Endothelial cell of umbilical vein (primary cell): ENCODE measurements around the gene SLX1A. TPM values are rescaled to one million over a fixed set of nuclear protein-coding genes. Genes with fewer than 3 reads are reported as not detected.
A peak's percentile ranks its signal among the peaks of the same experiment; 100 is the strongest.

Source experiments
- BruUV-seq: library from RNA; stranded (reverse); fragments of 400-500 nt; replicated peaks from 2 replicates; lab custom pipeline; 2021; lab: Mats Ljungman, UMichigan
- CTCF ChIA-PET: fragments of 300-600, 350-600 bp; sonication (Branson Sonifier 250); formaldehyde crosslinking; loops from one replicate; lab custom pipeline; 2021; ENCODE audit warnings: antibody characterized with exemption, inconsistent platforms; lab: Charles Lee
- POLR2A ChIA-PET: fragments of 300-600, 350-600 bp; sonication (Branson Sonifier 250); formaldehyde crosslinking; loops from one replicate; lab custom pipeline; 2021; ENCODE audit warnings: antibody characterized with exemption, inconsistent platforms; lab: Charles Lee
- DNase-seq: peaks from one replicate; pipeline ENCODE4 v3.0.0-alpha.2; 2011; ENCODE audit warnings: low read depth, low spot score
- FAIRE-seq: peaks from 2 replicates; lab custom pipeline; 2011; peaks lifted over from hg19 to GRCh38; lab: Jason Lieb, UNC
- H2AFZ ChIP-seq: 2 replicates; pipeline ENCODE4 v1.6.0; 2012; ENCODE audit warnings: low read depth, low read length, control low read depth, inconsistent platforms
- H3K27ac ChIP-seq: 2 replicates; pipeline ENCODE4 v1.5.1; 2011; ENCODE audit warnings: low read depth, mild to moderate bottlenecking, control low read depth, low read length, moderate library complexity; ENCODE audit not compliant: insufficient read depth
- H3K27me3 ChIP-seq, 2 experiments: 2 replicates each; pipeline versions ENCODE4 v1.6.0 to v1.6.1; 2011; ENCODE audit warnings: low read length in 2 of 2, mixed read lengths in 1 of 2; ENCODE audit not compliant: control insufficient read depth in 2 of 2, insufficient read depth in 2 of 2
- H3K36me3 ChIP-seq, 2 experiments: 2 replicates in 1 of 2; 3 replicates in 1 of 2; pipeline ENCODE4 v1.5.1; 2011; ENCODE audit warnings: low read length in 2 of 2, mild to moderate bottlenecking in 1 of 2, moderate library complexity in 1 of 2; ENCODE audit not compliant: control insufficient read depth in 2 of 2, insufficient read depth in 2 of 2; ENCODE audit errors: extremely low read depth in 1 of 2
- H3K4me1 ChIP-seq: 3 replicates; pipeline ENCODE4 v1.5.1; 2011; ENCODE audit warnings: mild to moderate bottlenecking, low read length; ENCODE audit not compliant: control insufficient read depth, insufficient read depth; ENCODE audit errors: extremely low read depth
- H3K4me2 ChIP-seq: 2 replicates; pipeline ENCODE4 v1.6.1; 2011; ENCODE audit warnings: low read length, control low read depth, mixed read lengths; ENCODE audit not compliant: insufficient read depth
- H3K4me3 ChIP-seq, 3 experiments: fragments of 200-600 bp in 1 of 3; sonication (generic), shearing (Covaris generic) in 1 of 3; replicated peaks in 1 of 3; 2 replicates each; pipeline ENCODE4 v1.5.1; 2011 to 2016; ENCODE audit warnings: control low read depth in 3 of 3, low read length in 3 of 3, mild to moderate bottlenecking in 2 of 3, inconsistent platforms in 1 of 3, low read depth in 1 of 3, moderate library complexity in 1 of 3; ENCODE audit not compliant: insufficient read depth in 1 of 3
- H3K79me2 ChIP-seq: 2 replicates; pipeline ENCODE4 v1.6.0; 2012; ENCODE audit warnings: low read length, inconsistent platforms; ENCODE audit not compliant: control insufficient read depth, insufficient read depth
- H3K9ac ChIP-seq: replicated peaks from 2 replicates; pipeline ENCODE3; 2011; ENCODE audit warnings: low read length, control low read depth; ENCODE audit not compliant: insufficient read depth; ENCODE audit errors: extremely low read depth
- H3K9me1 ChIP-seq: replicated peaks from 3 replicates; pipeline ENCODE4 v1.6.0; 2011; ENCODE audit warnings: mild to moderate bottlenecking, low read length; ENCODE audit not compliant: control insufficient read depth, insufficient read depth; ENCODE audit errors: extremely low read depth
- H3K9me3 ChIP-seq: replicated peaks from 2 replicates; pipeline ENCODE4 v1.5.1; 2012; ENCODE audit warnings: low read length, inconsistent platforms; ENCODE audit not compliant: control insufficient read depth, insufficient read depth
- H4K20me1 ChIP-seq: replicated peaks from 2 replicates; pipeline ENCODE3; 2011; ENCODE audit warnings: mild to moderate bottlenecking, low read length; ENCODE audit not compliant: control insufficient read depth, insufficient read depth; ENCODE audit errors: extremely low read depth
- EZH2 ChIP-seq: IDR thresholded peaks from 2 replicates; pipeline ENCODE4 v1.6.1; 2012; ENCODE audit warnings: borderline replicate concordance, low read depth, mild to moderate bottlenecking, moderate library complexity, low read length, inconsistent platforms; ENCODE audit not compliant: severe bottlenecking
- FOS ChIP-seq: IDR thresholded peaks from 2 replicates; pipeline ENCODE4 v1.6.1; 2011; ENCODE audit warnings: mild to moderate bottlenecking, low read length, moderate library complexity, borderline replicate concordance; ENCODE audit not compliant: insufficient read depth
- GATA2 ChIP-seq: IDR thresholded peaks from 2 replicates; pipeline ENCODE4 v1.7.0; 2011; ENCODE audit warnings: low read depth, mild to moderate bottlenecking, moderate library complexity, mixed read lengths, low read length; ENCODE audit not compliant: insufficient read length, insufficient read depth
- JUN ChIP-seq: IDR thresholded peaks from 2 replicates; pipeline ENCODE4 v1.6.1; 2011; ENCODE audit warnings: borderline replicate concordance, low read depth; ENCODE audit not compliant: insufficient read length, insufficient read depth
- MYC ChIP-seq: IDR thresholded peaks from one replicate; pipeline ENCODE4 v1.6.1; 2011; ENCODE audit warnings: mild to moderate bottlenecking, low read depth, low read length
- POLR2A ChIP-seq: IDR thresholded peaks from 2 replicates; pipeline ENCODE4 v1.6.1; 2012; ENCODE audit warnings: low read depth, mild to moderate bottlenecking, control low read depth, low read length
- POLR2AphosphoS5 ChIP-seq: IDR thresholded peaks from 2 replicates; pipeline ENCODE4 v1.6.1; 2012; ENCODE audit warnings: low read depth, mild to moderate bottlenecking, control low read depth, low read length, moderate library complexity; ENCODE audit not compliant: insufficient read depth
- dilution Hi-C: fragments of 300-500 bp; cut with MboI; formaldehyde crosslinking; loops from one replicate; pipeline ENCODE4 v1.15.0; 2019; ENCODE audit warnings: low sequenced_read_pairs; ENCODE audit not compliant: extremely low pct_ligation_motif_present
- intact Hi-C: fragments of 100-400 bp; cut with micrococcal nuclease; formaldehyde crosslinking; loops from one replicate; pipeline ENCODE4 v1.10.0; 2022
- polyA plus RNA-seq, 4 experiments: library from polyadenylated mRNA; depleted of rRNA in 3 of 4; stranded (reverse) in 3 of 4; unstranded in 1 of 4; fragments of >200 nt; gene quantifications; 2 replicates each; pipeline versions ENCODE4 v1.2.1 to v1.2.3, GENCODE V29; 2011 to 2012; ENCODE audit warnings: missing spikeins in 1 of 4
- total RNA-seq: library from RNA; stranded (reverse); gene quantifications from 2 replicates; pipeline ENCODE4 v1.2.3, GENCODE V29; 2021
- TF ChIP-seq, protein P1 (sequence below): IDR thresholded peaks from 2 replicates; pipeline ENCODE4 v1.6.1; 2011; ENCODE audit not compliant: insufficient read depth, insufficient read length
- TF ChIP-seq, protein P2 (sequence below), 2 donors: IDR thresholded peaks; 1 replicate in 1 of 2; 2 replicates in 1 of 2; pipeline ENCODE4 v1.5.1; 2011; ENCODE audit warnings: low read length in 2 of 2, mild to moderate bottlenecking in 2 of 2, moderate library complexity in 2 of 2, control low read depth in 1 of 2, inconsistent platforms in 1 of 2, low read depth in 1 of 2; ENCODE audit not compliant: insufficient read depth in 1 of 2; ENCODE audit errors: extremely low read depth in 1 of 2

The SLX1A gene
- total and polyA plus RNA-seq, 2 donors (not counting 3 experiments of a cell fraction or from before 2014, with no cell fraction given), result 28.9 to 30.9 TPM

DNA sequence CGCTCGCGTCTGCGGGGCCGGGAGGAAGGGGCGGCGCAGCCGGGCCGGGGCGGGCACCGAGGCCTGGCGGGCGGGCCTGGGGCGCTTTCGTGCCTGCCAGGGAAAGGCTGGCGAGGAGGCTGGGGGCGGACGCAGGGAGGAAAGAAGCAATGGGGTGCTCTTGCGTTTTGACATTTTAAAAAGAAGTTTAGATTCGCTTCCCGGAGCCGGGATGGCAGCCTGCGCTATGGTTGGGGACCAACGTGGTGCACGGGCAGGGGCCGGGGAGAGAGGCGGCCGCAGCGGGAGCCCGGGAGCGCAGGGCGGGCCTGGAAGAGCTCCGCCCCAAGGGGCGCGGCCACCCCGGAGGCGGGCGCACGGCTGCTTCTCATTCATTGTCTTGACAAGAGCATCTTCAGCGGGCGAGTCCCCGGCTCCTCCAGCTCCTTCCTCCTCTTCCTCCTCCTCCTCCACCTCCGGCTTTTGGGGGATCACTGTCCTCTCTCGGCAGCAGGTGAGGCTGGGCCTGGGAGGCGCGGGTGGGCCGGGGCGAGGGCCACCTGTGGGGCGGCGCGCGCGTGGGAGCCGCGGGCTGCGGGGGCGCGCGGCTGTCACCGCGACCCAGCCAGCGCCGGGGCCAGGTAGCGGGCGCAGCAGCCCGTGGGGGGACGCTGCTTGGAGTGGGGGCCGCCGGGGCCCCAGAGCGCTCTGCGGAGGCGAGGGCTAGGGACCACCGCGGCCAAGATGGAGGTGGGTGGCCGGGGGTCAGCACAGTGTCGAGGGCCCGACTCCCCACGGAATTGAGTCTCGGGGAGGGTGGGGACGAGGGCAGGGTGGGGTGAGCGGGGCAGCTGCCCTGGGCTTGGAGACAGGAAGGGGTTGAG is 10.2 kb upstream of the SLX1A start, which contains the start of gene CORO1A:
CORO1A (plus strand) TSS at position 370 of the 863 bp plus-strand sequence. CDS start 1,608 bp downstream, outside the sequence.
- Histone ChIP-seq H3K27ac (no peak within 1 kb of the TSS), H3K9me1 (no peaks in the 10 kb centered on the region), H3K36me3 (no peaks in the 10 kb centered on the region), H2AFZ (peak within 1 kb of the TSS; percentile 94), H3K9ac (peak within 1 kb of the TSS; percentile 35), H3K79me2 (no peaks in the 10 kb centered on the region), H3K4me3 (peak within 1 kb of the TSS; percentile 32 to 54 (median 42)), H3K27me3 (no peaks in the 10 kb centered on the region), H3K4me2 (peak within 1 kb of the TSS; percentile 69), H3K9me3 (no peaks in the 10 kb centered on the region), H4K20me1 (no peaks in the 10 kb centered on the region), H3K4me1 (peaks cover 5% of the 10 kb centered on the region)
- peak; percentile 69 for DNase-seq
- no peak for TF ChIP-seq FOS
- TF ChIP-seq POLR2A, result peak; percentile 54
- TF ChIP-seq POLR2AphosphoS5, result peak; percentile 49
- ChIA-PET CTCF (interaction anchor here (1.0 kb wide), 3 partner anchors 91 to 234 kb away, joined by 6 to 8 read pairs (median 7); partner anchors contain the start of gene TBX6), POLR2A (no interaction called here)
- BruUV-seq, result no TSS peak
- dilution Hi-C loops, result no loop called here
- intact Hi-C loops, result no loop called here
- FAIRE-seq, result peak; percentile 82

DNA sequence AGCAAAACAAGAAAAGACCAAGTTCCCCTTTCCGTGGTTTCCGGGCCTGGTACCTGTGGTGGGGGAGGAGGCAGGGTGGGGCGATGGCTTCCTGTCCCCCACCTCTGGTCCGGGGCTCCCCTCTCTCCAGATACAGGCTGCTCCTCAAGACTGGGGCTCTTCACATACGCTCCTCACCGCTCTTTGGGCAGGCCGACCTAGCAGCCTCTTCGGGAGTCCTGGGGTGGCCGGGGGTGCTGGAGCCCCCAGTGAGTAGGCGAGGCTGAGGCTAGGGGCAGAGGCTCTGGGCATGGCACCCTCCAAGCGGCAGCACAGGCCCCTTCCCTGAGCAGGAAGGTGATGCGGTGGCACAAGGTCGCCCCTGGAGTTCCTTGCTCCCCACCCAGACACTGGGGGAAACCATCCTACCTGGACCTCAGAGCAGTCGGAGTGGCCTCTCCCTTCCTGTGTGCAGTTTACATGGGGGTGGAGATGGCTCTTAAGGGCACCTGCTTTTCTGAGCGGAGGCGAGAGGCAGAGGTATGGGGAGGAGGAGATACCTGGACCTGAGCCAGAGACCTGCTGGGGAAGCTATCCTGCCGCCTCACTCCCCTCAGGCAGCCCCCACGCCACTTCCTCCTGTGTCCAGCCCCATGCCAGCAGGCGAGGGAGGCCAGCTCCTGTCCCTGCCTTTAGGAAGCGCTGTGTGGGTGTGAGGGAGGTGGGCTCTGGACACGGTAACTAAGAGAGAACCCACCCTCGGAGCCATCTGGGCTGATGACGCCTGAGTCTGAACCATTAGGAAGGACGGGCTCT is 9.4 kb upstream of the SLX1A start:
- peak overlapping the region; percentile 89 for H2AFZ ChIP-seq
- peak overlapping the region; percentile 69 for H3K4me2 ChIP-seq
- no peaks in the 10 kb centered on the region for H4K20me1 ChIP-seq
- no peak overlapping the region for H3K4me3 ChIP-seq
- dilution Hi-C loops, result no loop called here
- FAIRE-seq (no peak), DNase-seq (no peak)
- ChIA-PET POLR2A (no interaction called here), CTCF (no interaction called here)
- no peaks in the 10 kb centered on the region for H3K27me3 ChIP-seq
- no peaks in the 10 kb centered on the region for H3K9me3 ChIP-seq
- TF ChIP-seq POLR2AphosphoS5 (no peak), POLR2A (no peak), FOS (no peak), GATA2 (no peak), JUN (no peak), EZH2 (no peak), MYC (no peak)
- TF ChIP-seq, protein P1, sequence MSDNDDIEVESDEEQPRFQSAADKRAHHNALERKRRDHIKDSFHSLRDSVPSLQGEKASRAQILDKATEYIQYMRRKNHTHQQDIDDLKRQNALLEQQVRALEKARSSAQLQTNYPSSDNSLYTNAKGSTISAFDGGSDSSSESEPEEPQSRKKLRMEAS, result no peak
- TF ChIP-seq, protein P2, sequence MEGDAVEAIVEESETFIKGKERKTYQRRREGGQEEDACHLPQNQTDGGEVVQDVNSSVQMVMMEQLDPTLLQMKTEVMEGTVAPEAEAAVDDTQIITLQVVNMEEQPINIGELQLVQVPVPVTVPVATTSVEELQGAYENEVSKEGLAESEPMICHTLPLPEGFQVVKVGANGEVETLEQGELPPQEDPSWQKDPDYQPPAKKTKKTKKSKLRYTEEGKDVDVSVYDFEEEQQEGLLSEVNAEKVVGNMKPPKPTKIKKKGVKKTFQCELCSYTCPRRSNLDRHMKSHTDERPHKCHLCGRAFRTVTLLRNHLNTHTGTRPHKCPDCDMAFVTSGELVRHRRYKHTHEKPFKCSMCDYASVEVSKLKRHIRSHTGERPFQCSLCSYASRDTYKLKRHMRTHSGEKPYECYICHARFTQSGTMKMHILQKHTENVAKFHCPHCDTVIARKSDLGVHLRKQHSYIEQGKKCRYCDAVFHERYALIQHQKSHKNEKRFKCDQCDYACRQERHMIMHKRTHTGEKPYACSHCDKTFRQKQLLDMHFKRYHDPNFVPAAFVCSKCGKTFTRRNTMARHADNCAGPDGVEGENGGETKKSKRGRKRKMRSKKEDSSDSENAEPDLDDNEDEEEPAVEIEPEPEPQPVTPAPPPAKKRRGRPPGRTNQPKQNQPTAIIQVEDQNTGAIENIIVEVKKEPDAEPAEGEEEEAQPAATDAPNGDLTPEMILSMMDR (IDR thresholded peaks at IDR 0.05; ENCODE audit: extremely low read depth in 1 of 2, insufficient read depth in 1 of 2, low read depth in 1 of 2, low read length in 2 of 2), result no peak
- H3K9me1 ChIP-seq, result no peaks in the 10 kb centered on the region
- peaks cover 5% of the 10 kb centered on the region for H3K4me1 ChIP-seq
- intact Hi-C loops, result no loop called here
- no peaks in the 10 kb centered on the region for H3K79me2 ChIP-seq
- BruUV-seq, result no TSS peak
- no peaks in the 10 kb centered on the region for H3K36me3 ChIP-seq
- no peak overlapping the region for H3K9ac ChIP-seq
- H3K27ac ChIP-seq, result no peak overlapping the region
